Kidney epithelial cell (primary cell): ENCODE measurements around the gene PPFIA3. TPM values are rescaled to one million over a fixed set of nuclear protein-coding genes. Genes with fewer than 3 reads are reported as not detected.

Source experiments
- DNase-seq: peaks from one replicate; pipeline ENCODE4 v3.0.0-alpha.2; 2010; ENCODE audit warnings: low read depth
- H3K27me3 ChIP-seq: 2 replicates; pipeline ENCODE4 v1.6.0; 2011; ENCODE audit warnings: low read length; ENCODE audit not compliant: control insufficient read depth, insufficient read depth
- H3K36me3 ChIP-seq: 2 replicates; pipeline ENCODE4 v1.5.1; 2011; ENCODE audit warnings: low read length; ENCODE audit not compliant: control insufficient read depth, insufficient read depth
- H3K4me3 ChIP-seq: 2 replicates; pipeline ENCODE4 v1.5.1; 2011; ENCODE audit warnings: low read depth, mild to moderate bottlenecking, control low read depth, low read length
- CTCF ChIP-seq: IDR thresholded peaks from 2 replicates; pipeline ENCODE4 v1.5.1; 2011; ENCODE audit warnings: mild to moderate bottlenecking, moderate library complexity, low read length, control low read depth, inconsistent platforms; ENCODE audit not compliant: insufficient read depth, poor library complexity, severe bottlenecking
- total RNA-seq: library from RNA; depleted of rRNA; stranded (reverse); fragments of >200 nt; gene quantifications from 2 replicates; pipeline ENCODE4 v1.2.3, GENCODE V29; 2015

Gene PPFIA3
- total RNA-seq, 1 donor from 2014 or later: 0.88 TPM

DNA sequence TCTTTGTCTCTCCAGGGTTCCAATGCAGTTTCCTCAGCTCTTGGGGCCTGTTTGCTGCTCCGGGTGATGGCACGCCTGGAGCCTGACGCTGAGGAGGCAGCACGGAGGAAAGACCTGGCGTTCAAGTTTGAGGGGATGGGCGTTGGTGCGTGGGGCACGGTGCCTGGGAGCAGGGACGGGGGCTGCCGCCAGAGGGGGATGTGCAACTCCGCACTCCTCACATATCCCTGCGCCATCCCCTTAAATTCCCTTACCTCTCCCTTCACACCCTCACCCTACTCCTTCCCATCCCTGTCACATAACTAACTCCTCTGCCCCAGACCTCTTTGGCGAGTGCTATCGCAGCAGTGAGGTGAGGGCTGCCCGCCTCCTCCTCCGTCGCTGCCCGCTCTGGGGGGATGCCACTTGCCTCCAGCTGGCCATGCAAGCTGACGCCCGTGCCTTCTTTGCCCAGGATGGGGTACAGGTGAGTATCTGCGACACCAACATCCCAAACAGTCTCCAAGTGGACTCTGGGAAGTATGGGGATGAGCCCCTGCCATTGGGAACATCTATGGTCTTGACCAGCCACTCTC, 69.4 kb downstream of the PPFIA3 start:
- no peak for TF ChIP-seq CTCF
- Histone ChIP-seq H3K4me3 (no peak overlapping the region), H3K36me3 (peaks cover 2% of the 10 kb centered on the region), H3K27me3 (no peaks in the 10 kb centered on the region)
- no peak for DNase-seq

DNA sequence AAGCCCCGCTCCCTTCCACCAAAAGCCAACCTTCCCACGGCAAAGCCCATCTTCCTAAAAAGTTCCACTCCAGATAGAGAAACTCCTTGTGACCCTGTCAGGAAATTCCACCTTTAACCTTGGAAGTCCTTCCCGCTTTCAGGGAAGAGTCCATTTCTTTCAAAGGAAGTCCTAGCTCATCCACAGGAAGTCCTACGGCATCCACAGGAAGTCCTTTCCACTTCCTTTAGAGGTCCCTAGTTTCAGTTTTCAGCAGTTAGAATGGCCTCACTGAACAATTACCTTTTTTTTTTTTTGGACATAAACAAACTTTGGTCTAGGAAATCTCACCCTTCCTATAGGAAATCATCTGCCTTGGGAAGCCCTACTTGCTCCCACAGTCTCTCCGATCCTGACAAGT, 69.9 kb downstream of the PPFIA3 start:
- peaks cover 1% of the 10 kb centered on the region for H3K27me3 ChIP-seq

DNA sequence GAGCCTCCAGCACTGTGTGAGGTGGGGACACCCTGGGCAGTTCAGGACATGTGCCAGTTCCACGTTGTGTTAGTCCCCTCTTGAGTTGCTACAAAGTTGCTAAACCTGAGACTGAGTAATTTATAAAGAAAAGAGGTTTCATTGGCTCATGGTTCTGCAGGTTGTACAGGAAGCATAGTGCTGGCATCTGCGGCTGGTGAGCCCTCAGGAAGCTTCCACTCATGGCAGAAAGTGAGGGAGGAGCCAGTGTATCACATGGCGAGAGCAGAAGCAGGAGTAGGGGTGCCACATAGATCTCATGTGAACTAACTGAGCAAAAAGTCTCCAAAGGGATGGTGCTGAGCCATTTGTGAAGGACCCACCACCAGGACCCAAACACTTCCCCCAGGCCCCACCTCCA, 71.4 kb downstream of the PPFIA3 start:
- H3K36me3 ChIP-seq: peaks cover 2% of the 10 kb centered on the region
- TF ChIP-seq CTCF: no peak
- DNase-seq: no peak

More for the DNA sequence above, 69.9 kb downstream of the PPFIA3 start:
- Histone ChIP-seq H3K4me3 (no peak overlapping the region), H3K36me3 (peaks cover 2% of the 10 kb centered on the region)
- DNase-seq: no peak
- TF ChIP-seq CTCF: no peak

DNA sequence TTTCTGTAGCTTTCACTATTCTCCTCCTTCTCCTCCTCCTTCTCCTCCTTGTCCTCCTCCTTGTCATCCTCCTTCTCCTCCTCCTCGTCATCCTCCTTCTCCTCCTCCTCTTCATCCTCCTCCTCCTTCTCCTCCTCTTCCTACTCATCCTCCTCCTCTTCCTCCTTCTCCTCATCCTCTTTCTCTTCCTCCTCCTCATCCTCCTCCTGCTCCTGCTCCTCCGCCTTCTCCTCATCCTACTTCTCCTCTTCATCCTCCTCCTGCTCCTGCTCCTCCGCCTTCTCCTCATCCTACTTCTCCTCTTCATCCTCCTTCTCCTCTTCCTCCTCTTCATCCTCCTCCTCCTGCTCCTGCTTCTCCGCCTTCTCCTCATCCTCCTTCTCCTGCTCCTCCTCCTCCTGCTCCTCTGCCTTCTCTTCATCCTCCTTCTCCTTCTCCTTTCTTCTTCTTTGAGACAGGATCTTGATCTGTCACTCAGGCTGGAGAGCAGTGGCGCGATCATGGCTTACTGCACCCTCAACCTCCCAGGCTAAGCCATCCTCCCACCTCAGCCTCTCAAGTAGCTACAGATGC, 74.6 kb downstream of the PPFIA3 start:
- H3K36me3 ChIP-seq: peaks cover 2% of the 10 kb centered on the region
- TF ChIP-seq CTCF: no peak
- H3K27me3 ChIP-seq: peaks cover 2% of the 10 kb centered on the region
- DNase-seq: no peak
- no peak overlapping the region for H3K4me3 ChIP-seq

More for the DNA sequence above, 71.4 kb downstream of the PPFIA3 start:
- Histone ChIP-seq H3K4me3 (no peak overlapping the region), H3K27me3 (peaks cover 2% of the 10 kb centered on the region)

GRCh38 chr19:49194408-49194807, 75.1 kb downstream of the PPFIA3 start:
- H3K36me3 ChIP-seq: peaks cover 2% of the 10 kb centered on the region
- no peak for TF ChIP-seq CTCF
- no peak overlapping the region for H3K4me3 ChIP-seq
- H3K27me3 ChIP-seq: peaks cover 2% of the 10 kb centered on the region
- no peak for DNase-seq
